Mucosa of descending colon (tissue), 3 donors: ENCODE results near the gene CAPN5. TPM values are rescaled to one million over a fixed set of nuclear protein-coding genes. Genes with fewer than 3 reads are reported as not detected.

Experiments used
- ATAC-seq: fragments of 200-7000 bp; cut with Tn5 transposase; one replicate; pipeline ENCODE4 v1.9.1; 2020; ENCODE audit warnings: mild to moderate bottlenecking, moderate library complexity
- DNase-seq, 3 donors: peaks; one replicate each; pipeline ENCODE4 v3.0.0-alpha.2; 2020
- H3K36me3 ChIP-seq: fragments of 200-600 bp; one replicate; pipeline ENCODE4 v1.8.0; 2021; ENCODE audit warnings: low read depth, mild to moderate bottlenecking
- H3K4me1 ChIP-seq: fragments of 200-600 bp; one replicate; pipeline ENCODE4 v1.8.0; 2021; ENCODE audit warnings: low read depth, mild to moderate bottlenecking
- H3K4me3 ChIP-seq: fragments of 200-600 bp; one replicate; pipeline ENCODE4 v1.8.0; 2021; ENCODE audit warnings: mild to moderate bottlenecking
- H3K9me3 ChIP-seq: fragments of 200-600 bp; one replicate; pipeline ENCODE4 v1.8.0; 2021; ENCODE audit warnings: mild to moderate bottlenecking
- CTCF ChIP-seq: fragments of 200-600 bp; IDR thresholded peaks from one replicate; pipeline ENCODE4 v1.8.0; 2022; ENCODE audit warnings: antibody characterized with exemption, mild to moderate bottlenecking
- intact Hi-C, 2 donors: fragments of 100-400 bp; cut with DNase I in 1 of 2; cut with micrococcal nuclease in 1 of 2; formaldehyde crosslinking; loops; one replicate each; pipeline versions ENCODE4 v1.11.0 to v1.11.1; 2022; cut with DNase I, micrococcal nuclease
- total RNA-seq, 3 donors: library from RNA; stranded (reverse); fragmentation: NEBNext Ultra II Directional in 2 of 3; extraction: Animal tissue kit (Norgen Biotek cat#: 25700) in 2 of 3; gene quantifications; one replicate each; pipeline versions ENCODE4 v1.2.1 to v1.2.4, GENCODE V29; 2021 to 2023
- donor health status: DM: no; HTN: no; CAD: no; lungs with moderate emphysema.
- donor health status: DM: no; HTN: no; CAD: no.
- donor health status: DM: no; HTN: yes; CAD: no.

The CAPN5 gene
- total RNA-seq, 3 donors from 2014 or later, result 142 to 351 (median 253) TPM

- peak; percentile 53 for ATAC-seq
- Histone ChIP-seq H3K9me3 (no peaks in the 10 kb centered on the region), H3K36me3 (no peaks in the 10 kb centered on the region), H3K4me3 (no peak overlapping the region), H3K4me1 (peaks cover 73% of the 10 kb centered on the region)
- DNase-seq, result peak; percentile 68 to 79 (median 73)
- TF ChIP-seq CTCF, result no peak
- intact Hi-C loops, result no loop called here
Observed at GRCh38 chr11:77082838-77083565, 16.2 kb downstream of the CAPN5 start.

GRCh38 chr11:77083566-77084245 lies 16.9 kb downstream of the CAPN5 start:
- DNase-seq, result peak in 2 of 3 donors; percentile 31 to 32
- Histone ChIP-seq H3K36me3 (no peaks in the 10 kb centered on the region), H3K4me3 (no peak overlapping the region), H3K4me1 (peaks cover 80% of the 10 kb centered on the region), H3K9me3 (no peaks in the 10 kb centered on the region)
- no peak for ATAC-seq
- no peak for TF ChIP-seq CTCF
- intact Hi-C loops, result no loop called here

GRCh38 chr11:77084581-77085191 lies 17.9 kb downstream of the CAPN5 start:
- Histone ChIP-seq H3K36me3 (no peaks in the 10 kb centered on the region), H3K4me3 (no peak overlapping the region), H3K4me1 (peaks cover 90% of the 10 kb centered on the region), H3K9me3 (no peaks in the 10 kb centered on the region)
- intact Hi-C loops, result no loop called here
- ATAC-seq (no peak), DNase-seq (peak in 2 of 3 donors; percentile 41 to 52)
- TF ChIP-seq CTCF, result no peak

GRCh38 chr11:77085652-77086051 lies 18.9 kb downstream of the CAPN5 start:
- Histone ChIP-seq H3K36me3 (no peaks in the 10 kb centered on the region), H3K4me1 (peaks cover 93% of the 10 kb centered on the region), H3K9me3 (no peaks in the 10 kb centered on the region), H3K4me3 (no peak overlapping the region)
- no peak for ATAC-seq
- no peak for TF ChIP-seq CTCF
- peak in 2 of 3 donors; percentile 22 to 29 for DNase-seq
- intact Hi-C loops, result no loop called here

- Histone ChIP-seq H3K4me3 (no peak overlapping the region), H3K9me3 (no peaks in the 10 kb centered on the region), H3K36me3 (no peaks in the 10 kb centered on the region), H3K4me1 (peaks cover 93% of the 10 kb centered on the region)
- TF ChIP-seq CTCF, result no peak
- DNase-seq (peak; percentile 88 to 91 (median 90)), ATAC-seq (peak; percentile 79)
- intact Hi-C loops, result no loop called here
Observed at GRCh38 chr11:77086521-77087472, 20.0 kb downstream of the CAPN5 start.
